Ovary (tissue), 3 donors: ENCODE measurements around the gene TRAPPC8.

ENCODE experiments used
- CTCF ChIP-seq, 3 donors: fragments of 450-650 bp in 2 of 3; fragments of 200-600 bp in 1 of 3; IDR thresholded peaks; one replicate each; pipeline versions ENCODE4 v1.5.1 to v1.8.0; 2016 to 2022; ENCODE audit warnings: antibody characterized with exemption in 3 of 3, mild to moderate bottlenecking in 1 of 3
- POLR2A ChIP-seq: fragments of 450-650 bp; IDR thresholded peaks from one replicate; pipeline ENCODE4 v1.6.1; 2017; ENCODE audit warnings: antibody characterized with exemption, mild to moderate bottlenecking, moderate library complexity
- donor health status: DM: no; HTN: no; CAD: no.

GRCh38 chr18:31983976-31984375 lies 41.0 kb upstream of the TRAPPC8 start:
- TF ChIP-seq CTCF (IDR thresholded peaks at IDR 0.05) (no peak), POLR2A (no peak)
